Vagina (tissue), 2 donors: ENCODE data around the gene ONECUT1. TPM values are rescaled to one million over a fixed set of nuclear protein-coding genes. Genes with fewer than 3 reads are reported as not detected.

Source experiments
- DNase-seq, 2 donors: peaks; one replicate each; pipeline ENCODE4 v3.0.0-alpha.2; 2017; ENCODE audit errors: extremely low spot score in 2 of 2
- H3K27ac ChIP-seq: fragments of 200-600 bp; sonication (generic); one replicate; pipeline ENCODE4 v1.5.1; 2019
- H3K27me3 ChIP-seq: fragments of 200-600 bp; sonication (generic); one replicate; pipeline ENCODE4 v1.5.1; 2019
- H3K36me3 ChIP-seq, 2 donors: fragments of 200-600 bp; sonication (generic); one replicate each; pipeline ENCODE4 v1.5.1; 2017 to 2019
- H3K4me1 ChIP-seq: fragments of 200-600 bp; sonication (generic); one replicate; pipeline ENCODE4 v1.5.1; 2019
- H3K4me3 ChIP-seq, 2 donors: fragments of 200-600 bp; sonication (generic); 1 replicate in 1 of 2; 2 replicates in 1 of 2; pipeline ENCODE4 v1.5.1; 2016 to 2019
- H3K9me3 ChIP-seq: fragments of 200-600 bp; sonication (generic); one replicate; pipeline ENCODE4 v1.5.1; 2019
- POLR2A ChIP-seq, 2 donors: fragments of 450-650 bp; IDR thresholded peaks; one replicate each; pipeline ENCODE4 v1.6.1; 2017; ENCODE audit warnings: antibody characterized with exemption in 2 of 2, mild to moderate bottlenecking in 2 of 2, moderate library complexity in 2 of 2
- POLR2AphosphoS5 ChIP-seq, 2 donors: sonication (generic); formaldehyde crosslinking; IDR thresholded peaks; one replicate each; pipeline ENCODE4 v1.9.0; 2017; ENCODE audit warnings: antibody characterized with exemption in 2 of 2, mild to moderate bottlenecking in 2 of 2, low read depth in 1 of 2; ENCODE audit not compliant: insufficient read depth in 1 of 2
- intact Hi-C: fragments of 100-400 bp; cut with DNase I; formaldehyde crosslinking; loops from one replicate; pipeline ENCODE4 v1.15.1; 2023
- total RNA-seq: library from RNA; depleted of rRNA; stranded (reverse); fragments of >200 nt; gene quantifications from one replicate; pipeline ENCODE4 v1.2.3, GENCODE V29; 2016
- TF ChIP-seq, protein P1 (sequence below), 3 experiments: fragments of 450-650 bp in 2 of 3; fragments of 200-600 bp in 1 of 3; sonication (generic) in 1 of 3; IDR thresholded peaks; one replicate each; pipeline ENCODE4 v1.5.1; 2017 to 2019; ENCODE audit warnings: antibody characterized with exemption in 3 of 3, mild to moderate bottlenecking in 2 of 3, moderate library complexity in 2 of 3

ONECUT1 gene
- total RNA-seq, 1 donor from 2014 or later, result not detected

DNA sequence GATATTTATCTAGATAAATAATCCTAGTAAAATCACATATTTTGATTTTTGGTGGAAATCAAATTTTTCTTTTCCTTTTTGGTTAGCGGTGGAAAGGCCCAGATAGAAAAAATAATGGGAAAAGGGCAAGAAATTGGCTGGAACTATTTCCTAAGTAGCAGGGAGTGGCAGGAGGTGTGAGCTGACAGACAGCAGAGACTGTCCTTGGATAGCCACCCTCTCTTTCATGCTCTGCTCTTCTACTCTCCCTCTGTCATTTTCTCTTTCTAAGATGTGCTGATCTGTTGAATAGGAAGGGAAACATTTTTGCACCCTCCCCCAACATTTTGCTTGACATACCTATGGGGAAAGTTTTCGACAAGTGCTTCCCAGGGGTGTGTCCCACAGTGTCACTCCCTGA lies 18.9 kb upstream of the ONECUT1 start:
- intact Hi-C loops, result no loop called here
- Histone ChIP-seq H3K4me1 (peaks cover 24% of the 10 kb centered on the region), H3K4me3 (no peak overlapping the region), H3K27ac (no peak overlapping the region), H3K27me3 (peaks cover 24% of the 10 kb centered on the region), H3K36me3 (no peaks in the 10 kb centered on the region), H3K9me3 (no peaks in the 10 kb centered on the region)
- TF ChIP-seq POLR2AphosphoS5 (IDR thresholded peaks at IDR 0.05; ENCODE audit: insufficient read depth in 1 of 2, low read depth in 1 of 2), result no peak
- TF ChIP-seq POLR2A (IDR thresholded peaks at IDR 0.05), result no peak
- TF ChIP-seq, protein P1, sequence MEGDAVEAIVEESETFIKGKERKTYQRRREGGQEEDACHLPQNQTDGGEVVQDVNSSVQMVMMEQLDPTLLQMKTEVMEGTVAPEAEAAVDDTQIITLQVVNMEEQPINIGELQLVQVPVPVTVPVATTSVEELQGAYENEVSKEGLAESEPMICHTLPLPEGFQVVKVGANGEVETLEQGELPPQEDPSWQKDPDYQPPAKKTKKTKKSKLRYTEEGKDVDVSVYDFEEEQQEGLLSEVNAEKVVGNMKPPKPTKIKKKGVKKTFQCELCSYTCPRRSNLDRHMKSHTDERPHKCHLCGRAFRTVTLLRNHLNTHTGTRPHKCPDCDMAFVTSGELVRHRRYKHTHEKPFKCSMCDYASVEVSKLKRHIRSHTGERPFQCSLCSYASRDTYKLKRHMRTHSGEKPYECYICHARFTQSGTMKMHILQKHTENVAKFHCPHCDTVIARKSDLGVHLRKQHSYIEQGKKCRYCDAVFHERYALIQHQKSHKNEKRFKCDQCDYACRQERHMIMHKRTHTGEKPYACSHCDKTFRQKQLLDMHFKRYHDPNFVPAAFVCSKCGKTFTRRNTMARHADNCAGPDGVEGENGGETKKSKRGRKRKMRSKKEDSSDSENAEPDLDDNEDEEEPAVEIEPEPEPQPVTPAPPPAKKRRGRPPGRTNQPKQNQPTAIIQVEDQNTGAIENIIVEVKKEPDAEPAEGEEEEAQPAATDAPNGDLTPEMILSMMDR (IDR thresholded peaks at IDR 0.05), result no peak
- no peak for DNase-seq

- H3K27me3 ChIP-seq, result peaks cover 24% of the 10 kb centered on the region
- DNase-seq, result no peak
- no peaks in the 10 kb centered on the region for H3K9me3 ChIP-seq
- TF ChIP-seq POLR2A (IDR thresholded peaks at IDR 0.05), result no peak
- TF ChIP-seq, protein P1 (IDR thresholded peaks at IDR 0.05), result no peak
- no peak for TF ChIP-seq POLR2AphosphoS5 (IDR thresholded peaks at IDR 0.05; ENCODE audit: insufficient read depth in 1 of 2, low read depth in 1 of 2)
- H3K27ac ChIP-seq, result no peak overlapping the region
- no peaks in the 10 kb centered on the region for H3K36me3 ChIP-seq
- peaks cover 29% of the 10 kb centered on the region for H3K4me1 ChIP-seq
- no peak overlapping the region for H3K4me3 ChIP-seq
- intact Hi-C loops, result no loop called here
Observed at GRCh38 chr15:52808441-52808840, 18.3 kb upstream of the ONECUT1 start.

DNA sequence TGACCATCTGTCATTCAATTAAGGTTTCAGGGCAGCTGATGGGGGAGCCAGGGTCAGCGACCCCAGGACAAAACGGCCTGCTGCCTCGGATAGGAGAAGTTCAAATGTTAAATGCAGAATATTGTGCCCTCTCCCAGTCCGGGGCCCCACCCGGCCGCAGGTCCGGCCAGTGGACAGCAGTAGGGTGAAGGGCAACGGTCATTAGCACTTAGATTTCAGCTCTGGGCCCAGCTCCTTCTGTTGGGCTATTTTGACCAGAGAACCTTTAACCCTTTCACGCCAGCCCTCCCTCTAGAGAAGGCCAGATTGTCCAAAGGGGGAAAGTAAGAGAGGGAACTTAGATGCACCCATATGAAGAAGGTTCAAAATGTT lies 16.1 kb upstream of the ONECUT1 start:
- intact Hi-C loops, result no loop called here
- TF ChIP-seq POLR2A (IDR thresholded peaks at IDR 0.05) (no peak), POLR2AphosphoS5 (IDR thresholded peaks at IDR 0.05; ENCODE audit: insufficient read depth in 1 of 2, low read depth in 1 of 2) (no peak)
- TF ChIP-seq, protein P1 (IDR thresholded peaks at IDR 0.05), result no peak
- Histone ChIP-seq H3K4me3 (peak overlapping the region in 1 of 2 donors; percentile 38), H3K4me1 (peaks cover 30% of the 10 kb centered on the region), H3K9me3 (no peaks in the 10 kb centered on the region), H3K27me3 (peaks cover 24% of the 10 kb centered on the region), H3K36me3 (no peaks in the 10 kb centered on the region), H3K27ac (no peak overlapping the region)
- DNase-seq, result no peak

DNA sequence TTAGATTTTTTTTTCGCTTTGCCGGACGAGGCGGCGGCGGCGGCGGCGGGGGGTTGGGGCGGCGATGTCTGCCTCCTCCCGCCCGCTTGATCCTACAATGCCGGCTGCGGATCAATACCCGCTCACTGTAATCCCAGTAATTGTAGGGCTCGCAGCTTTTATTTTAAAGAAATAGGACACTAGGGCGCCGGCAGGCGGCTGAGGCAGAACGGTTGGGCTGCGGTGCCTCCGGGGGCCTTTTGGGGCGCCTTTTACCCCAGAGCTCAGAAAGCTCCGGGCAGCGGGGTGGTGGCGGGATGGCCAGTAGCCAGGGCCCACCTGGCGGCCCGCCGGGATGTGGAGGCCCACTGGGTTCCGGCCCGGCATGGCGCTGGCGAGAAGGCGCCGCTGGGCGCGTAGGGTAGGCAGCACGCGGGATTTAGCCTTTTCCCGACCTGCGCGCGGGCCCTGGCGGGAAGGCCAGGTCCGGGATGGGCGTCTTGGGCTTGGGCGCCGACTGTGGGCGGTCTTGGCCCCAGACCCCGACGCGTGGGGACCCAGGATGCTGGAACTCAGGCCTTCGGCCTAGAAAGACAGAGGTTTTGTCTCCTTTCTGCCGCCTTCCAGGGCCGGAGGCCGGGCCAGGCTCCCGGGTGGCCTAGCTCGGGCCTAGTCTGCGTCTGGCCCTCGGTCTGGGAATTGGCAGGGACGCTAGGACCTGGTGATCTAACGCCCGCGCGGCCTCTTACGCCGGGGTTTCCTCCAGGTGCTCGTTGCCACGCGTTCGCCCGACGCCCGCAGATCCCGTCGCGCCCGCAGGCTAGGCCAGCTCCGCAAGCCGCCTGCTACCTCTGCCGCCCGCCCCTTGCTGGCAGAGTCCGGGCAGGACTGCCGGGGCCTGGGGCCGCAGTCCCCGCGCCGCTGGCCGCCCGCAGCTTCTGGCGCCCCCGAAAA lies 15.5 kb upstream of the ONECUT1 start:
- no peak for TF ChIP-seq POLR2A (IDR thresholded peaks at IDR 0.05)
- TF ChIP-seq, protein P1 (IDR thresholded peaks at IDR 0.05), result no peak
- TF ChIP-seq POLR2AphosphoS5 (IDR thresholded peaks at IDR 0.05; ENCODE audit: insufficient read depth in 1 of 2, low read depth in 1 of 2), result no peak
- DNase-seq, result no peak
- intact Hi-C loops, result no loop called here

DNA sequence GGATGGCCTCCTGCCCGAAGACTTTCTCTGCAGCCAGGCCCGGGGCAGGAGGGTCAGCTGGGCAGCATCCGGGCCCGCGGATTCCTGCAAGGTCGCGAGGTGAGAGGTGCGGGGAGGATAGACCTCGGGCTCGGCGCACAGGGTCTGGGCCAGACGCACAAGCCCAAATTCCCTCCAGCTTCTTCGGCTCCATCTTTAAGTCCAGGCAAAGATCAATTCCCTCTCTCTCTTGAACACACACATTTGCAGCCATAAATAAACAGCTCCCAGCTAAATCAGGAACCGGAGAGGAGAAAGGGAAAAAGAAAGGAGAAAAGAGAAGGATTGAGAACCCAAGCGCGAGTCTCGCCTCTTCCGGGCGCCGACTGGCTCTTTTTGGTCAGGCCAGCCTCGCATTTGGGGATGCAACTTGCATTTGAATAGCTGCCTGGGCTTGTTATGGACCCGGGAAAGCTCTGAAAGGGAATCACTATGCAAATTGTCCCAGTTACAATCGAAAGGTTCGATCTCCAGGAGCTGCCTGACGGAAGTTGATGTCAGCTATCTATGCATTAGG lies 14.5 kb upstream of the ONECUT1 start:
- Histone ChIP-seq H3K9me3 (no peaks in the 10 kb centered on the region), H3K36me3 (no peaks in the 10 kb centered on the region), H3K4me3 (peak overlapping the region; percentile 19 to 22), H3K27me3 (peaks cover 24% of the 10 kb centered on the region), H3K4me1 (peaks cover 30% of the 10 kb centered on the region), H3K27ac (no peak overlapping the region)
- no peak for DNase-seq
- TF ChIP-seq, protein P1 (IDR thresholded peaks at IDR 0.05), result no peak
- TF ChIP-seq POLR2AphosphoS5 (IDR thresholded peaks at IDR 0.05; ENCODE audit: insufficient read depth in 1 of 2, low read depth in 1 of 2), result no peak
- no peak for TF ChIP-seq POLR2A (IDR thresholded peaks at IDR 0.05)
- intact Hi-C loops, result no loop called here

More for the DNA sequence above, 15.5 kb upstream of the ONECUT1 start:
- Histone ChIP-seq H3K9me3 (no peaks in the 10 kb centered on the region), H3K36me3 (no peaks in the 10 kb centered on the region), H3K4me3 (peak overlapping the region; percentile 22 to 38), H3K4me1 (peaks cover 30% of the 10 kb centered on the region), H3K27me3 (peaks cover 24% of the 10 kb centered on the region), H3K27ac (no peak overlapping the region)
